ENCODE data around the gene TPPP3.

DNA sequence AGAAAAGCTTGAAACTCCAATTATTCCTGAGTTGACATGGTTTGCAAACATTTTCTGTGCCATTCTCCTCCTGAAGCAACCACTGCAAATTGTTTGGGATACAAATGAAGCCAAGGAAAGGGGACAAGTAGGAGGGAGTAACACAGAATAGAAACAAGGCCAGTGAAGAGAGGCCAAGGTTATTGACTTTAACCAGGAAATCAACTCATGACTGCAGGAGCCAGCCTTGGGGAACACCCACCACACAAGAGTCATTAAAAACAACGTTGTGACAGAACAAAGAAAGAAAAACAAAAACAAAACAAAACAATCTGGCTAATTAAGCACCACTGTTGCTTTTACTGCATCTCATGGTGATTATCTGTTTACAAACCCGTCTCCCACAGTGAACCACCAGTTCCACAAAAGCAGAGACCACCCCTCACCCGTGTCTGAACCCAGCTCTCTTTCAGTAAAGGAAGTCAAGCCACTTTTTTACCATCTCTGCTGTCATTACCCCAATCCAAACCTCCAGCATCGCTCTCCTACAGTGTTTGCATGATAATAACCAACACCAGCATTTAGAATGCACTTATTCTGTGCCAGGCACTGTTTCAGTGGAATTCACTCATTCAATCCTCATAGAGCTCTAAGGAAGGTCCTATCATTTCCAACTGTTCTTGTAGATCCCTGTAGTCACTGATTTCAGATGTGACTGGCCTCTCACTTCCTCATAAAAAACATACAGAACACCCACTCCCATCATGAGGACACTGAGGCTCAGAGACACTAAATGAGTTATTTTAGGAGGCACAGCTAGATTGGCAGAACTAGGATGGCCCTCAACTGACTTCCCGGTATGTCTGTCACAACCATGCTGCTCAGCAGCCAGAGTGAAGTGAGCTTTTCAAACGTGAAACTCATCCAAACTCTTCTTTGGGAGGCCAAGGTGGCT, 20.9 kb upstream of the TPPP3 start:
- TF ChIP-seq CTCF (IDR thresholded peaks at IDR 0.05) (no peak), EP300 (IDR thresholded peaks at IDR 0.05) (no peak)

Measured in gastroesophageal sphincter (tissue), 3 donors.